CD14-positive monocyte (primary cell): ENCODE measurements around the gene POLRMT. TPM values are rescaled to one million over a fixed set of nuclear protein-coding genes. Genes with fewer than 3 reads are reported as not detected.
A peak's percentile ranks its signal among the peaks of the same experiment; 100 is the strongest.

Experiments used
- DNase-seq, 3 donors: peaks; one replicate each; pipeline ENCODE4 v3.0.0-alpha.2; 2011 to 2022
- H2AFZ ChIP-seq: 2 replicates; pipeline ENCODE4 v1.6.0; 2012; ENCODE audit warnings: mild to moderate bottlenecking, low read depth, low read length, inconsistent platforms; ENCODE audit not compliant: insufficient read depth, poor library complexity, severe bottlenecking
- H3K27ac ChIP-seq, 2 donors: 1 replicate in 1 of 2; 2 replicates in 1 of 2; pipeline ENCODE4 v1.5.1; 2012 to 2013; ENCODE audit warnings: low read length in 2 of 2, control low read depth in 1 of 2, inconsistent platforms in 1 of 2, low read depth in 1 of 2, mild to moderate bottlenecking in 1 of 2
- H3K27me3 ChIP-seq, 2 donors: one replicate each; pipeline versions ENCODE4 v1.6.0 to v1.6.1; 2011 to 2013; ENCODE audit warnings: low read length in 2 of 2; ENCODE audit not compliant: control insufficient read depth in 2 of 2, insufficient read depth in 2 of 2
- H3K36me3 ChIP-seq, 2 donors: replicated peaks in 1 of 2; 1 replicate in 1 of 2; 2 replicates in 1 of 2; pipeline versions ENCODE4 v1.5.1 to v1.6.1; 2012 to 2013; ENCODE audit warnings: low read length in 2 of 2, control low read depth in 1 of 2, inconsistent platforms in 1 of 2, mild to moderate bottlenecking in 1 of 2; ENCODE audit not compliant: insufficient read depth in 2 of 2, control insufficient read depth in 1 of 2
- H3K4me1 ChIP-seq, 2 donors: 1 replicate in 1 of 2; 2 replicates in 1 of 2; pipeline versions ENCODE4 v1.5.1 to v1.6.1; 2012 to 2013; ENCODE audit warnings: low read length in 2 of 2, control low read depth in 1 of 2, inconsistent platforms in 1 of 2, mild to moderate bottlenecking in 1 of 2, moderate library complexity in 1 of 2; ENCODE audit not compliant: insufficient read depth in 2 of 2, control insufficient read depth in 1 of 2
- H3K4me2 ChIP-seq: replicated peaks from 2 replicates; pipeline ENCODE3; 2012; ENCODE audit warnings: low read length, moderate library complexity, mild to moderate bottlenecking; ENCODE audit not compliant: poor library complexity, severe bottlenecking; ENCODE audit errors: extremely low read depth
- H3K4me3 ChIP-seq, 3 experiments: fragments of 200-600 bp in 1 of 3; sonication (generic) in 1 of 3; replicated peaks in 1 of 3; 1 replicate in 2 of 3; 2 replicates in 1 of 3; pipeline ENCODE4 v1.5.1; 2011 to 2013; ENCODE audit warnings: low read length in 3 of 3, mild to moderate bottlenecking in 3 of 3, control low read depth in 2 of 3, low read depth in 2 of 3, inconsistent platforms in 1 of 3, moderate library complexity in 1 of 3
- H3K79me2 ChIP-seq: 2 replicates; pipeline ENCODE4 v1.6.0; 2012; ENCODE audit warnings: mild to moderate bottlenecking, control low read depth, inconsistent platforms, low read length, moderate library complexity; ENCODE audit not compliant: insufficient read depth
- H3K9ac ChIP-seq: 2 replicates; pipeline ENCODE4 v1.6.0; 2017; ENCODE audit warnings: low read length, mild to moderate bottlenecking; ENCODE audit not compliant: insufficient read depth, poor library complexity, severe bottlenecking
- H3K9me3 ChIP-seq, 2 donors: replicated peaks in 1 of 2; 1 replicate in 1 of 2; 2 replicates in 1 of 2; pipeline versions ENCODE4 v1.5.1 to v1.6.1; 2012 to 2013; ENCODE audit warnings: low read length in 2 of 2, control low read depth in 1 of 2; ENCODE audit not compliant: control insufficient read depth in 1 of 2, insufficient read depth in 1 of 2
- H4K20me1 ChIP-seq: 2 replicates; pipeline ENCODE4 v1.6.0; 2012; ENCODE audit warnings: mild to moderate bottlenecking, low read length, control low read depth, moderate library complexity; ENCODE audit not compliant: insufficient read depth
- H3K27ac Mint-ChIP-seq, 7 donors: one replicate each; pipeline ENCODE4 v1.8.0; 2020; ENCODE audit warnings: mild to moderate bottlenecking in 7 of 7, mixed read lengths in 7 of 7, moderate library complexity in 6 of 7, inconsistent platforms in 2 of 7
- H3K27me3 Mint-ChIP-seq, 3 donors: one replicate each; pipeline ENCODE4 v1.8.0; 2021 to 2022; ENCODE audit warnings: low read depth in 3 of 3, mild to moderate bottlenecking in 3 of 3, mixed read lengths in 3 of 3, moderate library complexity in 3 of 3, inconsistent platforms in 1 of 3
- H3K36me3 Mint-ChIP-seq, 2 donors: one replicate each; pipeline ENCODE4 v1.8.0; 2020; ENCODE audit warnings: mixed read lengths in 2 of 2, inconsistent platforms in 1 of 2, mild to moderate bottlenecking in 1 of 2
- H3K4me1 Mint-ChIP-seq: one replicate; pipeline ENCODE4 v1.8.0; 2020; ENCODE audit warnings: mild to moderate bottlenecking, mixed read lengths
- H3K4me3 Mint-ChIP-seq, 2 donors: one replicate each; pipeline ENCODE4 v1.8.0; 2020; ENCODE audit warnings: mild to moderate bottlenecking in 2 of 2, mixed read lengths in 2 of 2, moderate library complexity in 1 of 2
- H3K9me3 Mint-ChIP-seq, 7 donors: one replicate each; pipeline ENCODE4 v1.8.0; 2020 to 2022; ENCODE audit warnings: mixed read lengths in 7 of 7, mild to moderate bottlenecking in 6 of 7, moderate library complexity in 6 of 7, inconsistent platforms in 2 of 7
- WGBS: methylation state at CpG from one replicate; pipeline ENCODE4 v1.1.5; 2013; ENCODE audit warnings: missing lambda C conversion rate; ENCODE audit not compliant: insufficient coverage; 5-methylcytosine and 5-hydroxymethylcytosine counted together
- intact Hi-C, 2 donors: fragments of 100-400 bp; cut with micrococcal nuclease; formaldehyde crosslinking; loops; one replicate each; pipeline versions ENCODE4 v1.15.0 to v1.15.1; 2023
- polyA plus RNA-seq, 3 donors: library from polyadenylated mRNA; depleted of rRNA in 1 of 3; unstranded in 2 of 3; stranded (reverse) in 1 of 3; fragments of 300-500 nt in 2 of 3; fragments of >200 nt in 1 of 3; fragmentation: Illumina TruSeq in 2 of 3; gene quantifications; 1 replicate in 2 of 3; 2 replicates in 1 of 3; pipeline ENCODE4 v1.2.3, GENCODE V29; 2012 to 2021
- TF ChIP-seq, protein P1 (sequence below): fragments of 200-600 bp; IDR thresholded peaks from one replicate; pipeline ENCODE4 v1.8.0; 2022; ENCODE audit warnings: antibody characterized with exemption, mild to moderate bottlenecking

Gene POLRMT
- polyA plus RNA-seq, 3 donors = 16.2 to 40.5 (median 17.6) TPM

DNA sequence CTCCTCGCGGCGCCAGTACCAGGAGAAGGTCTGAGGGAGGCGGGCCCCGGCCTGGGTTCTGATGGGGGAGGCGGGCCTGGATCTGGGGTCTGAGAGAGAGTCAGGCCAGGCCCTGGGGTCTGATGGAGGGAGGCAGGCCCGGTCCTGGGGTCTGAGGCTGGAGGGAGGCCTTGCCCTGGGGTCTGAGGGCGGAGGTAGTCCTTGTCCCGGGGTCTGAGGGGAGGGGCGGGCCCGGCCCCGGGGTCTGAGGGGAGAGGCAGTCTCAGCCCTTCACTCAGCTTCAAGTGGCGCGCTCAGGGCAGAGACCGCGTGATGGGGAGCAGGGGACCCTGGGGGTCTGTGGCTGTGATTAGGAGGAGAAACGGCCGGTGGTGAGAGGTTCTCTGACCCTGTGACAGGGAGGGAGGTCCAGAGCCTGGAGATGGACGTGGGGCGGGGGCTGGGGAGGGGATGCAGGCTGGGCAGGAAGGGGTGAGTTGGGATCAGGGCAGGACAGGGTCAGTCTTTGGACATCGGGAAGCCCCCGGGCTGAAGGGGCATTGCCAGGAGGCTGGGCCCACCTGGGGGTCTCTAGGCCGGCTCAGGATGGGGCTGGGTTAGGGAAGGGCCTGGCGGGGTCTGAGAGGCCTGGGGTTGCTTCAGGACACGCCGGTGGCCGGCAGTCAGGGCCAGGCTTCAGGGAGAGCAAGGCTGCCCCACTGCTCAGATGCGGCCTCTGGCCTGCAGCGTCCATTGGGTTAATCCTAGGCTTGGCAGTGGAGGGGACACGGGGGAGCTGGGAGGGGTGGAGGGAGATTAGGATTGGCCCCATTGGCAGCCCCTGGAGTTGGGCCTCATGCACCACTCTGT is 25.0 kb downstream of the POLRMT start:
- H3K36me3 ChIP-seq = no peaks in the 10 kb centered on the region
- peaks cover 30 to 34% of the 10 kb centered on the region in 2 donors for H3K4me1 ChIP-seq
- peaks cover 0 to 17% of the 10 kb centered on the region in 2 donors for H3K27me3 ChIP-seq
- H3K27ac ChIP-seq = peak overlapping the region in 1 of 2 donors; percentile 73
- H3K4me3 ChIP-seq = peak overlapping the region in 1 of 3 experiments; percentile 34
- no peaks in the 10 kb centered on the region for H3K79me2 ChIP-seq
- WGBS = 88% methylated on average over 28 of the region's 30 CpGs
- H4K20me1 ChIP-seq = no peaks in the 10 kb centered on the region
- no peaks in the 10 kb centered on the region for H3K9me3 ChIP-seq
- Mint-ChIP-seq H3K27ac (peak overlapping the region in 3 of 7 donors; percentile 40 to 75 (median 71)), H3K4me3 (no peak overlapping the region), H3K9me3 (peaks cover 0 to 10% (median 3%) of the 10 kb centered on the region in 7 donors), H3K4me1 (peaks cover 17% of the 10 kb centered on the region), H3K27me3 (peaks cover 11 to 39% (median 13%) of the 10 kb centered on the region in 3 donors), H3K36me3 (no peaks in the 10 kb centered on the region)
- H3K9ac ChIP-seq = no peak overlapping the region
- DNase-seq = no peak
- H3K4me2 ChIP-seq = peak overlapping the region; percentile 47
- TF ChIP-seq, protein P1, sequence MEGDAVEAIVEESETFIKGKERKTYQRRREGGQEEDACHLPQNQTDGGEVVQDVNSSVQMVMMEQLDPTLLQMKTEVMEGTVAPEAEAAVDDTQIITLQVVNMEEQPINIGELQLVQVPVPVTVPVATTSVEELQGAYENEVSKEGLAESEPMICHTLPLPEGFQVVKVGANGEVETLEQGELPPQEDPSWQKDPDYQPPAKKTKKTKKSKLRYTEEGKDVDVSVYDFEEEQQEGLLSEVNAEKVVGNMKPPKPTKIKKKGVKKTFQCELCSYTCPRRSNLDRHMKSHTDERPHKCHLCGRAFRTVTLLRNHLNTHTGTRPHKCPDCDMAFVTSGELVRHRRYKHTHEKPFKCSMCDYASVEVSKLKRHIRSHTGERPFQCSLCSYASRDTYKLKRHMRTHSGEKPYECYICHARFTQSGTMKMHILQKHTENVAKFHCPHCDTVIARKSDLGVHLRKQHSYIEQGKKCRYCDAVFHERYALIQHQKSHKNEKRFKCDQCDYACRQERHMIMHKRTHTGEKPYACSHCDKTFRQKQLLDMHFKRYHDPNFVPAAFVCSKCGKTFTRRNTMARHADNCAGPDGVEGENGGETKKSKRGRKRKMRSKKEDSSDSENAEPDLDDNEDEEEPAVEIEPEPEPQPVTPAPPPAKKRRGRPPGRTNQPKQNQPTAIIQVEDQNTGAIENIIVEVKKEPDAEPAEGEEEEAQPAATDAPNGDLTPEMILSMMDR = no peak
- H2AFZ ChIP-seq = peak overlapping the region; percentile 50
- intact Hi-C loops = no loop called here

DNA sequence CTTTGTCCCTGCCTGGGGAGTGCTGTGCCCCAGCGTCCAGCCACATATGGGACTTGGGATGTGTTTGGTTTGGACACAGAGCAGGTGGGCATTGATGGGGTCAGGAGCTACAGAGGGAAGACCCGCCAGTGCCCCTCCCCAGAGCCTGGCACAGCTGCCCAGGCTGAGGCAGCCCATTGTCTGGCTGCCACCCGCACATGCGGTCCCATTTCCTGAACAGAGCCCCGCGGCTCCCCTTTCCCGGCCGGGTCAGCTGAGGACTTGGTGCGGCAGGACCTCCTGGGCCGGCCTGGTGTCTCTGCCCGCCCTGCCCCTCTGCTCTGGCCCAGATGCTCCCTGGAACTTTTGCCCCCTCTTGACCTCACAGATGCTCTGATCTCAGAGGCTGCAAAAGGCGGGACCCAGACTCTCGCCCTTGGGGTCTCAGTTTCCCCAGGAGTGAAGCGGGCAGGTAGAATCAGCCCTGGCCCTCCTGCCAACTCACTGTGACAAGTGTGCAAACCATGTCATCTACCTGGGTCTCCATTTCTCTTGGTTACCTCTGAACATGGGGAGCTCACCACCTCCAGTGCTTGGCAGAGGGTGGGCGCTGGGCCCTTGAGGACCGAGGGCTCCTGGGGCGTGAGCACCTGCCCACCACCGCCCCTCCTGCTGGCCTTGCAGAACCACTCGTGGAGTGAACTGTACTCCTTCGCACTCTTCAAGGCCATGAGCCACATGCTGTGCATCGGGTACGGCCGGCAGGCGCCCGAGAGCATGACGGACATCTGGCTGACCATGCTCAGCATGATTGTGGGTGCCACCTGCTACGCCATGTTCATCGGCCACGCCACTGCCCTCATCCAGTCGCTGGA is 25.8 kb downstream of the POLRMT start:
- 88% methylated on average over 30 of the region's 30 CpGs for WGBS
- Histone ChIP-seq H3K79me2 (no peaks in the 10 kb centered on the region), H3K4me3 (no peak overlapping the region), H3K4me2 (no peak overlapping the region), H2AFZ (no peak overlapping the region), H3K36me3 (no peaks in the 10 kb centered on the region), H3K27ac (no peak overlapping the region), H3K27me3 (peaks cover 0 to 12% of the 10 kb centered on the region in 2 donors), H4K20me1 (no peaks in the 10 kb centered on the region), H3K4me1 (peaks cover 30 to 34% of the 10 kb centered on the region in 2 donors), H3K9ac (no peak overlapping the region), H3K9me3 (peaks cover 0 to under 1% of the 10 kb centered on the region in 2 donors)
- Mint-ChIP-seq H3K9me3 (peaks cover 0 to 8% (median 3%) of the 10 kb centered on the region in 7 donors), H3K27ac (no peak overlapping the region), H3K36me3 (no peaks in the 10 kb centered on the region), H3K4me3 (no peak overlapping the region), H3K4me1 (peaks cover 18% of the 10 kb centered on the region), H3K27me3 (peaks cover 5 to 31% (median 8%) of the 10 kb centered on the region in 3 donors)
- TF ChIP-seq, protein P1 = no peak
- intact Hi-C loops = no loop called here
- DNase-seq = no peak
